Tibial nerve (tissue), 3 donors: ENCODE data around the gene CPEB1.

Experiments used
- CTCF ChIP-seq, 5 experiments: fragments of 200-600 bp in 3 of 5; fragments of 450-650 bp in 2 of 5; sonication (generic) in 3 of 5; IDR thresholded peaks; one replicate each; pipeline ENCODE4 v1.5.1; 2016 to 2019; ENCODE audit warnings: antibody characterized with exemption in 5 of 5, mild to moderate bottlenecking in 3 of 5, moderate library complexity in 2 of 5
- POLR2A ChIP-seq, 2 donors: fragments of 450-650 bp; IDR thresholded peaks; one replicate each; pipeline ENCODE4 v1.6.1; 2017; ENCODE audit warnings: antibody characterized with exemption in 2 of 2, mild to moderate bottlenecking in 2 of 2, moderate library complexity in 2 of 2

DNA sequence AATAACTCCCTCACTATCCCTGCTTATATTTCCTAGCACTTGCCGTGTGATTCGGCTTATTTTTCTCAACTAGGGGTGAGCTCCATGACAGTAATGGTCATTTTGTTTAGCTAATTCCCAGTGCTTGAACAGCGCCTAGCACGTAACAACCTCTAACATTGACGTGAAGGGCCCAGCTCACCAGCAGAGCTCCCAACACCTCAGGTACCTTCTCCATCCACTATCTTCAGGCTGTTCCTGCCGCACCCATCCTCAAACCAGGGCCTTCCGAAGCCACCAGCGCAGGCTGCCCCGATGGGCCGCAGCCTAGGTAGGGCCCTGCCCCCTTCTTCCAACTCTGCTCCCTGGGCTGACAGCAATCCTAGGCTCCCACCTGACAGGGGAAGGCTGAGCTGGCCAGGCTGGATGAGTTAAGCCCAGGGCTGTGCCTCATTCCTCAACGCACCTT, 106.2 kb downstream of the CPEB1 start:
- TF ChIP-seq CTCF (IDR thresholded peaks at IDR 0.05) = no peak
- no peak for TF ChIP-seq POLR2A (IDR thresholded peaks at IDR 0.05)
